Hepatocyte (in vitro differentiated cells): ENCODE results near the gene EXOC4. TPM values are rescaled to one million over a fixed set of nuclear protein-coding genes. Genes with fewer than 3 reads are reported as not detected.

Source experiments
- DNase-seq: peaks from one replicate; pipeline ENCODE4 v3.0.0-alpha.2; 2016; ENCODE audit warnings: low spot score
- H2AFZ ChIP-seq: fragments of 200-600 bp; sonication (generic); 2 replicates; pipeline ENCODE4 v1.6.0; 2016; ENCODE audit warnings: antibody characterized with exemption, mild to moderate bottlenecking
- H3K27ac ChIP-seq: fragments of 200-600 bp; sonication (generic); 2 replicates; pipeline ENCODE4 v1.5.1; 2016; ENCODE audit warnings: mild to moderate bottlenecking
- H3K27me3 ChIP-seq: fragments of 200-600 bp; sonication (generic); 2 replicates; pipeline ENCODE4 v1.6.1; 2016
- H3K36me3 ChIP-seq: fragments of 200-600 bp; sonication (generic); replicated peaks from 2 replicates; pipeline ENCODE4 v1.5.1; 2016; ENCODE audit warnings: low read depth; ENCODE audit not compliant: insufficient read depth
- H3K4me1 ChIP-seq: fragments of 200-600 bp; sonication (generic); 2 replicates; pipeline ENCODE4 v1.5.1; 2016; ENCODE audit warnings: mild to moderate bottlenecking, moderate library complexity; ENCODE audit not compliant: insufficient read depth
- H3K4me2 ChIP-seq: fragments of 200-600 bp; sonication (generic); 2 replicates; pipeline ENCODE4 v1.6.0; 2016
- H3K4me3 ChIP-seq: fragments of 200-600 bp; sonication (generic); 2 replicates; pipeline ENCODE4 v1.5.1; 2016; ENCODE audit warnings: mild to moderate bottlenecking
- H3K79me2 ChIP-seq: fragments of 200-600 bp; sonication (generic); 2 replicates; pipeline ENCODE4 v1.6.0; 2017; ENCODE audit warnings: mild to moderate bottlenecking
- H3K9me2 ChIP-seq: fragments of 200-600 bp; sonication (generic); replicated peaks from 2 replicates; pipeline ENCODE4 v1.6.0; 2017; ENCODE audit warnings: mild to moderate bottlenecking; ENCODE audit not compliant: insufficient read depth
- H3K9me3 ChIP-seq: fragments of 200-600 bp; sonication (generic); 2 replicates; pipeline ENCODE4 v1.5.1; 2016; ENCODE audit warnings: low read depth, mild to moderate bottlenecking
- H4K20me1 ChIP-seq: fragments of 200-600 bp; sonication (generic); 2 replicates; pipeline ENCODE4 v1.6.0; 2016; ENCODE audit warnings: mild to moderate bottlenecking; ENCODE audit not compliant: insufficient read depth, poor library complexity, severe bottlenecking
- CTCF ChIP-seq: fragments of 200-600 bp; sonication (generic); IDR thresholded peaks from 2 replicates; pipeline ENCODE4 v1.5.1; 2016; ENCODE audit warnings: antibody characterized with exemption, mild to moderate bottlenecking; ENCODE audit not compliant: poor library complexity
- EZH2 ChIP-seq: fragments of 200-600 bp; sonication (generic); IDR thresholded peaks from 2 replicates; pipeline ENCODE4 v1.6.1; 2016; ENCODE audit warnings: antibody characterized with exemption, mild to moderate bottlenecking, borderline replicate concordance
- EZH2phosphoT487 ChIP-seq: fragments of 200-600 bp; sonication (generic); IDR thresholded peaks from one replicate; pipeline ENCODE4 v1.6.1; 2018; ENCODE audit warnings: antibody characterized with exemption, mild to moderate bottlenecking, low read depth, moderate library complexity; ENCODE audit not compliant: unreplicated experiment, severe bottlenecking
- WGBS: methylation state at CpG from one replicate; pipeline ENCODE4 v1.1.6; 2016; ENCODE audit warnings: low lambda C conversion rate; ENCODE audit errors: missing lambda C conversion rate; 5-methylcytosine and 5-hydroxymethylcytosine counted together
- polyA plus RNA-seq: library from polyadenylated mRNA; unstranded; fragments of >200 nt; fragmentation: Nextera tagmentation; extraction: Ambion mirVana; gene quantifications from 2 replicates; pipeline ENCODE4 v1.2.1, GENCODE V29; 2016
- total RNA-seq: library from RNA; depleted of rRNA; stranded (reverse); fragments of >200 nt; gene quantifications from 2 replicates; pipeline ENCODE4 v1.2.3, GENCODE V29; 2014

The EXOC4 gene
- total and polyA plus RNA-seq, 2 experiments from 2014 or later, result 34.8 to 56.1 TPM

GRCh38 chr7:133980804-133981203 is 727.9 kb downstream of the EXOC4 start:
- Histone ChIP-seq H3K9me3 (no peaks in the 10 kb centered on the region), H3K4me1 (no peaks in the 10 kb centered on the region), H3K4me2 (no peak overlapping the region), H3K27me3 (no peaks in the 10 kb centered on the region), H4K20me1 (no peaks in the 10 kb centered on the region), H3K79me2 (no peaks in the 10 kb centered on the region), H3K27ac (no peak overlapping the region), H2AFZ (no peak overlapping the region), H3K9me2 (no peaks in the 10 kb centered on the region), H3K36me3 (no peaks in the 10 kb centered on the region), H3K4me3 (no peak overlapping the region)
- TF ChIP-seq CTCF (no peak), EZH2 (no peak), EZH2phosphoT487 (no peak)
- no peak for DNase-seq
- 93% methylated on average over 1 of the region's 1 CpG for WGBS

- Histone ChIP-seq H3K4me3 (no peak overlapping the region), H3K9me2 (no peaks in the 10 kb centered on the region), H3K9me3 (no peaks in the 10 kb centered on the region), H3K27ac (no peak overlapping the region), H2AFZ (no peak overlapping the region), H3K79me2 (no peaks in the 10 kb centered on the region), H3K4me2 (no peak overlapping the region), H3K27me3 (no peaks in the 10 kb centered on the region), H4K20me1 (no peaks in the 10 kb centered on the region), H3K36me3 (no peaks in the 10 kb centered on the region), H3K4me1 (no peaks in the 10 kb centered on the region)
- TF ChIP-seq EZH2phosphoT487 (no peak), EZH2 (no peak), CTCF (no peak)
- DNase-seq, result no peak
- WGBS, result 74% methylated on average over 6 of the region's 6 CpGs
These were observed 731.0 kb downstream of the EXOC4 start for GRCh38 chr7:133983685-133984419.

GRCh38 chr7:133985300-133985699 is 732.4 kb downstream of the EXOC4 start:
- no peaks in the 10 kb centered on the region for H3K27me3 ChIP-seq
- no peak overlapping the region for H3K27ac ChIP-seq
- H3K4me3 ChIP-seq, result no peak overlapping the region
- H3K9me3 ChIP-seq, result no peaks in the 10 kb centered on the region
- no peaks in the 10 kb centered on the region for H3K9me2 ChIP-seq
- H2AFZ ChIP-seq, result no peak overlapping the region
- H3K4me2 ChIP-seq, result no peak overlapping the region
- DNase-seq, result no peak
- no peak for TF ChIP-seq EZH2phosphoT487
- TF ChIP-seq EZH2, result no peak
- no peak for TF ChIP-seq CTCF
- no peaks in the 10 kb centered on the region for H3K79me2 ChIP-seq
- no peaks in the 10 kb centered on the region for H3K4me1 ChIP-seq
- H3K36me3 ChIP-seq, result no peaks in the 10 kb centered on the region
- no peaks in the 10 kb centered on the region for H4K20me1 ChIP-seq
- 94% methylated on average over 1 of the region's 1 CpG for WGBS

- H2AFZ ChIP-seq, result no peak overlapping the region
- DNase-seq, result no peak
- WGBS, result 43% methylated on average over 2 of the region's 2 CpGs
- H3K27ac ChIP-seq, result no peak overlapping the region
- no peaks in the 10 kb centered on the region for H3K79me2 ChIP-seq
- no peaks in the 10 kb centered on the region for H3K4me1 ChIP-seq
- H3K4me3 ChIP-seq, result no peak overlapping the region
- H3K27me3 ChIP-seq, result no peaks in the 10 kb centered on the region
- no peaks in the 10 kb centered on the region for H3K9me2 ChIP-seq
- no peak overlapping the region for H3K4me2 ChIP-seq
- H3K9me3 ChIP-seq, result no peaks in the 10 kb centered on the region
- no peaks in the 10 kb centered on the region for H4K20me1 ChIP-seq
- H3K36me3 ChIP-seq, result no peaks in the 10 kb centered on the region
- TF ChIP-seq EZH2, result no peak
- no peak for TF ChIP-seq EZH2phosphoT487
- TF ChIP-seq CTCF, result no peak
These were observed 734.7 kb downstream of the EXOC4 start for GRCh38 chr7:133987582-133987981.
